GM23338 (cell line): Measurements from ENCODE around the gene ETV6. TPM values are rescaled to one million over a fixed set of nuclear protein-coding genes. Genes with fewer than 3 reads are reported as not detected.

Experiments used
- ATAC-seq: fragments of 200-7000 bp; cut with Tn5 transposase; 3 replicates; pipeline ENCODE4 v1.9.1; 2020
- DNase-seq: peaks from one replicate; pipeline ENCODE4 v3.0.0-alpha.2; 2015; ENCODE audit warnings: low spot score
- H2AFZ ChIP-seq: fragments of 200-600 bp; sonication (generic); 2 replicates; pipeline ENCODE4 v1.8.0; 2016; ENCODE audit warnings: antibody characterized with exemption, mild to moderate bottlenecking, moderate library complexity
- H3F3A ChIP-seq: fragments of 200-600 bp; sonication (generic); replicated peaks from 2 replicates; pipeline ENCODE4 v1.8.0; 2017; ENCODE audit warnings: antibody characterized with exemption, mixed run types, low read depth
- H3K27ac ChIP-seq: fragments of 200-600 bp; sonication (generic); 2 replicates; pipeline ENCODE4 v1.6.1; 2016; ENCODE audit warnings: low read depth
- H3K27me3 ChIP-seq: fragments of 200-600 bp; sonication (generic); 2 replicates; pipeline ENCODE4 v1.8.0; 2016; ENCODE audit warnings: mild to moderate bottlenecking, mixed run types, moderate library complexity; ENCODE audit not compliant: insufficient read depth
- H3K36me3 ChIP-seq: fragments of 200-600 bp; sonication (generic); 2 replicates; pipeline ENCODE4 v1.8.0; 2016; ENCODE audit warnings: mild to moderate bottlenecking; ENCODE audit not compliant: insufficient read depth
- H3K4me1 ChIP-seq: fragments of 200-600 bp; sonication (generic); 2 replicates; pipeline ENCODE4 v1.8.0; 2016; ENCODE audit warnings: mild to moderate bottlenecking, moderate library complexity; ENCODE audit not compliant: insufficient read depth
- H3K4me2 ChIP-seq: fragments of 200-600 bp; sonication (generic); 2 replicates; pipeline ENCODE4 v1.7.1; 2017; ENCODE audit warnings: mixed run types
- H3K4me3 ChIP-seq: fragments of 200-600 bp; sonication (generic); 2 replicates; pipeline ENCODE4 v1.6.1; 2016; ENCODE audit warnings: mixed run types
- H3K79me2 ChIP-seq: fragments of 200-600 bp; sonication (generic); replicated peaks from 2 replicates; pipeline ENCODE4 v1.8.0; 2017; ENCODE audit warnings: mild to moderate bottlenecking; ENCODE audit not compliant: insufficient read depth
- H3K9me2 ChIP-seq: fragments of 200-600 bp; sonication (generic); 2 replicates; pipeline ENCODE4 v1.8.0; 2017; ENCODE audit not compliant: insufficient read depth
- H4K20me1 ChIP-seq: fragments of 200-600 bp; sonication (generic); replicated peaks from 2 replicates; pipeline ENCODE4 v1.8.0; 2017; ENCODE audit warnings: mild to moderate bottlenecking; ENCODE audit not compliant: insufficient read depth
- H3K27ac Mint-ChIP-seq: 2 replicates; pipeline ENCODE4 v1.8.0; 2020; ENCODE audit warnings: inconsistent platforms, mild to moderate bottlenecking, moderate library complexity, mixed read lengths
- H3K27me3 Mint-ChIP-seq: 3 replicates; pipeline ENCODE4 v1.8.0; 2022; ENCODE audit warnings: low read depth, mild to moderate bottlenecking, moderate library complexity, mixed read lengths, inconsistent platforms; ENCODE audit not compliant: insufficient read depth, poor library complexity
- H3K36me3 Mint-ChIP-seq: 3 replicates; pipeline ENCODE4 v1.8.0; 2021; ENCODE audit warnings: low read depth, mild to moderate bottlenecking, inconsistent platforms, moderate library complexity, mixed read lengths
- H3K4me1 Mint-ChIP-seq: 3 replicates; pipeline ENCODE4 v1.8.0; 2020; ENCODE audit warnings: mild to moderate bottlenecking, inconsistent platforms, mixed read lengths
- H3K4me3 Mint-ChIP-seq: 3 replicates; pipeline ENCODE4 v1.8.0; 2021; ENCODE audit warnings: moderate library complexity, mild to moderate bottlenecking, inconsistent platforms, mixed read lengths
- H3K9me3 Mint-ChIP-seq: 3 replicates; pipeline ENCODE4 v1.8.0; 2020; ENCODE audit warnings: moderate library complexity, mild to moderate bottlenecking, inconsistent platforms, mixed read lengths
- CREB1 ChIP-seq: fragments of 250-450 bp; sonication (Bioruptor Pico); IDR thresholded peaks from 2 replicates; pipeline ENCODE4 v1.5.0; 2020; ENCODE audit warnings: low read depth, mild to moderate bottlenecking, moderate library complexity
- CTCF ChIP-seq, 2 experiments: fragments of 200-600 bp in 1 of 2; sonication (generic) in 1 of 2; conservative IDR thresholded peaks; 2 replicates each; pipeline versions ENCODE4 v1.5.1 to v1.6.1; 2016 to 2017; ENCODE audit warnings: antibody characterized with exemption in 2 of 2, low read depth in 2 of 2, mild to moderate bottlenecking in 2 of 2, moderate library complexity in 1 of 2
- ETS1 ChIP-seq: IDR thresholded peaks from 2 replicates; pipeline ENCODE4 v1.6.1; 2016; ENCODE audit warnings: antibody characterized with exemption
- EZH2 ChIP-seq: fragments of 200-600 bp; sonication (generic); IDR thresholded peaks from one replicate; pipeline ENCODE4 v1.8.0; 2017; ENCODE audit warnings: antibody characterized with exemption, mild to moderate bottlenecking, low read depth; ENCODE audit not compliant: unreplicated experiment
- EZH2phosphoT487 ChIP-seq: fragments of 200-600 bp; sonication (generic); IDR thresholded peaks from one replicate; pipeline ENCODE4 v1.8.1; 2018; ENCODE audit warnings: antibody characterized with exemption; ENCODE audit not compliant: unreplicated experiment
- JUNB ChIP-seq: IDR thresholded peaks from one replicate; pipeline ENCODE4 v1.6.1; 2016; ENCODE audit warnings: antibody characterized with exemption; ENCODE audit not compliant: unreplicated experiment
- NANOG ChIP-seq: IDR thresholded peaks from 2 replicates; pipeline ENCODE4 v1.6.1; 2016; ENCODE audit warnings: antibody characterized with exemption, borderline replicate concordance
- POLR2AphosphoS5 ChIP-seq: IDR thresholded peaks from 2 replicates; pipeline ENCODE4 v1.6.1; 2016; ENCODE audit warnings: antibody characterized with exemption, low read depth
- REST ChIP-seq: IDR thresholded peaks from one replicate; pipeline ENCODE4 v1.6.1; 2018; ENCODE audit warnings: antibody characterized with exemption; ENCODE audit not compliant: unreplicated experiment
- STAT1 ChIP-seq: IDR thresholded peaks from one replicate; pipeline ENCODE4 v1.6.1; 2016; ENCODE audit warnings: antibody characterized with exemption; ENCODE audit not compliant: unreplicated experiment
- ZNF114 ChIP-seq: fragments of 250-450 bp; sonication (Bioruptor Pico); IDR thresholded peaks from 2 replicates; pipeline ENCODE4 v1.5.0; 2020; ENCODE audit warnings: mild to moderate bottlenecking, moderate library complexity
- ZNF331 ChIP-seq: fragments of 250-450 bp; sonication (Bioruptor Pico); IDR thresholded peaks from 2 replicates; pipeline ENCODE4 v1.5.0; 2020; ENCODE audit warnings: low read depth, mild to moderate bottlenecking, moderate library complexity
- ZNF462 ChIP-seq: fragments of 250-450 bp; sonication (Bioruptor Pico); IDR thresholded peaks from 2 replicates; pipeline ENCODE4 v1.5.0; 2020; ENCODE audit warnings: mild to moderate bottlenecking, moderate library complexity
- polyA plus RNA-seq: library from polyadenylated mRNA; unstranded; fragments of >200 nt; fragmentation: Nextera tagmentation; extraction: Ambion mirVana; gene quantifications from 2 replicates; pipeline ENCODE4 v1.2.1, GENCODE V29; 2016
- total RNA-seq: library from RNA; depleted of rRNA; stranded (reverse); fragments of >200 nt; shearing (Covaris generic); gene quantifications from 2 replicates; pipeline ENCODE4 v1.2.3, GENCODE V29; 2014

Gene ETV6
- total and polyA plus RNA-seq, 2 experiments from 2014 or later: 7.5 to 15.1 TPM

GRCh38 chr12:11703378-11703777 is 53.9 kb downstream of the ETV6 start:
- no peaks in the 10 kb centered on the region for H3K36me3 Mint-ChIP-seq
- Histone ChIP-seq H3K4me3 (no peak overlapping the region), H3K4me2 (no peak overlapping the region), H3K36me3 (no peaks in the 10 kb centered on the region), H3K4me1 (peaks cover 42% of the 10 kb centered on the region), H3K9me2 (peaks cover 4% of the 10 kb centered on the region; the same call in 1 of the 2 replicates), H3K27me3 (no peaks in the 10 kb centered on the region), H2AFZ (no peak overlapping the region), H3K27ac (no peak overlapping the region), H4K20me1 (no peaks in the 10 kb centered on the region), H3F3A (no peaks in the 10 kb centered on the region), H3K79me2 (peaks cover 23% of the 10 kb centered on the region; the same call in 1 of the 2 replicates)
- ATAC-seq: no peak
- H3K4me1 Mint-ChIP-seq: peaks cover 45% of the 10 kb centered on the region
- H3K4me3 Mint-ChIP-seq: no peak overlapping the region
- peaks cover 3% of the 10 kb centered on the region for H3K27me3 Mint-ChIP-seq
- no peak for TF ChIP-seq CREB1 (CRISPR knock-in tag)
- TF ChIP-seq REST: no peak
- TF ChIP-seq JUNB: no peak
- TF ChIP-seq ZNF114: no peak
- TF ChIP-seq ETS1: no peak
- TF ChIP-seq EZH2: no peak
- no peak for TF ChIP-seq POLR2AphosphoS5
- TF ChIP-seq EZH2phosphoT487: no peak
- TF ChIP-seq ZNF331 (CRISPR knock-in tag): no peak
- TF ChIP-seq STAT1: no peak
- TF ChIP-seq CTCF (conservative IDR thresholded peaks at IDR 0.05; ENCODE audit: low read depth in 2 of 2): no peak
- no peak for TF ChIP-seq ZNF462 (CRISPR knock-in tag)
- TF ChIP-seq NANOG: no peak
- no peak for DNase-seq
- H3K9me3 Mint-ChIP-seq: no peaks in the 10 kb centered on the region
- H3K27ac Mint-ChIP-seq: no peak overlapping the region
